ENCODE data around the gene TMED10.

The TMED10 gene

GRCh38 chr14:75144944-75145343 is 31.5 kb downstream of the TMED10 start:
- Histone ChIP-seq H3K4me1 (ENCODE audit: low read depth, poor library complexity, severe bottlenecking) (peaks cover 9% of the 10 kb centered on the region), H3K4me3 (IDR thresholded peaks at IDR 0.05; ENCODE audit: insufficient read depth, low read depth, low read length) (no peak overlapping the region), H4K20me1 (ENCODE audit: insufficient read depth) (no peaks in the 10 kb centered on the region), H3K79me2 (ENCODE audit: insufficient read depth, low read depth) (no peaks in the 10 kb centered on the region; the same call in 1 of the 2 replicates), H3K9ac (no peak overlapping the region), H2AFZ (ENCODE audit: low read depth) (no peak overlapping the region), H3K27me3 (ENCODE audit: insufficient read depth, low read depth) (no peaks in the 10 kb centered on the region), H3K36me3 (ENCODE audit: insufficient read depth) (no peaks in the 10 kb centered on the region), H3K27ac (no peak overlapping the region), H3K4me2 (no peak overlapping the region)
- no peak for TF ChIP-seq CTCF (conservative IDR thresholded peaks at IDR 0.05; ENCODE audit: low read depth, low read length)

- Histone ChIP-seq H3K27ac (no peak overlapping the region), H3K4me1 (ENCODE audit: low read depth, poor library complexity, severe bottlenecking) (peaks cover 14% of the 10 kb centered on the region), H3K4me2 (no peak overlapping the region), H3K36me3 (ENCODE audit: insufficient read depth) (no peaks in the 10 kb centered on the region), H3K27me3 (ENCODE audit: insufficient read depth, low read depth) (no peaks in the 10 kb centered on the region), H4K20me1 (ENCODE audit: insufficient read depth) (no peaks in the 10 kb centered on the region), H3K79me2 (ENCODE audit: insufficient read depth, low read depth) (no peaks in the 10 kb centered on the region; the same call in 1 of the 2 replicates), H3K9ac (no peak overlapping the region), H2AFZ (ENCODE audit: low read depth) (no peak overlapping the region), H3K4me3 (IDR thresholded peaks at IDR 0.05; ENCODE audit: insufficient read depth, low read depth, low read length) (no peak overlapping the region)
- no peak for TF ChIP-seq CTCF (conservative IDR thresholded peaks at IDR 0.05; ENCODE audit: low read depth, low read length)
These were observed 32.5 kb downstream of the TMED10 start for GRCh38 chr14:75143761-75144527.

GRCh38 chr14:75142494-75142893 is 33.9 kb downstream of the TMED10 start:
- no peaks in the 10 kb centered on the region for H3K36me3 ChIP-seq (ENCODE audit: insufficient read depth)
- no peaks in the 10 kb centered on the region for H3K27me3 ChIP-seq (ENCODE audit: insufficient read depth, low read depth)
- no peak overlapping the region for H3K9ac ChIP-seq
- H4K20me1 ChIP-seq (ENCODE audit: insufficient read depth): no peaks in the 10 kb centered on the region
- H3K79me2 ChIP-seq (ENCODE audit: insufficient read depth, low read depth): peaks cover 7% of the 10 kb centered on the region; the same call in 1 of the 2 replicates
- TF ChIP-seq CTCF (conservative IDR thresholded peaks at IDR 0.05; ENCODE audit: low read depth, low read length): no peak
- H3K4me2 ChIP-seq: no peak overlapping the region
- no peak overlapping the region for H3K4me3 ChIP-seq (IDR thresholded peaks at IDR 0.05; ENCODE audit: insufficient read depth, low read depth, low read length)
- no peak overlapping the region for H2AFZ ChIP-seq (ENCODE audit: low read depth)
- H3K4me1 ChIP-seq (ENCODE audit: low read depth, poor library complexity, severe bottlenecking): peaks cover 17% of the 10 kb centered on the region
- no peak overlapping the region for H3K27ac ChIP-seq

GRCh38 chr14:75141967-75142366 is 34.4 kb downstream of the TMED10 start:
- peaks cover 7% of the 10 kb centered on the region; the same call in 1 of the 2 replicates for H3K79me2 ChIP-seq (ENCODE audit: insufficient read depth, low read depth)
- no peaks in the 10 kb centered on the region for H3K36me3 ChIP-seq (ENCODE audit: insufficient read depth)
- no peak overlapping the region for H3K4me2 ChIP-seq
- no peak overlapping the region for H3K4me3 ChIP-seq (IDR thresholded peaks at IDR 0.05; ENCODE audit: insufficient read depth, low read depth, low read length)
- H3K4me1 ChIP-seq (ENCODE audit: low read depth, poor library complexity, severe bottlenecking): peaks cover 17% of the 10 kb centered on the region
- no peak for TF ChIP-seq CTCF (conservative IDR thresholded peaks at IDR 0.05; ENCODE audit: low read depth, low read length)
- H4K20me1 ChIP-seq (ENCODE audit: insufficient read depth): no peaks in the 10 kb centered on the region
- H3K9ac ChIP-seq: no peak overlapping the region
- H3K27ac ChIP-seq: no peak overlapping the region
- no peaks in the 10 kb centered on the region for H3K27me3 ChIP-seq (ENCODE audit: insufficient read depth, low read depth)
- H2AFZ ChIP-seq (ENCODE audit: low read depth): no peak overlapping the region
